HEK293 (cell line): ENCODE data around the gene MEI1.

Experiments
- ATF2 ChIP-seq: fragments of 450-650 bp; formaldehyde crosslinking; IDR thresholded peaks from 2 replicates; pipeline ENCODE4 v1.5.1; 2016; ENCODE audit warnings: missing biosample characterization, missing genetic modification characterization, low read depth
- CTCF ChIP-seq: fragments of 450-650 bp; formaldehyde crosslinking; IDR thresholded peaks from 2 replicates; pipeline ENCODE4 v1.5.1; 2016; ENCODE audit warnings: missing biosample characterization, missing genetic modification characterization
- HIC1 ChIP-seq: fragments of 450-650 bp; formaldehyde crosslinking; IDR thresholded peaks from 2 replicates; pipeline ENCODE4 v1.5.1; 2016; ENCODE audit warnings: missing biosample characterization, missing genetic modification characterization
- ZBTB44 ChIP-seq: fragments of 450-650 bp; IDR thresholded peaks from 2 replicates; pipeline ENCODE4 v1.5.1; 2018; ENCODE audit warnings: missing biosample characterization, mild to moderate bottlenecking, missing genetic modification characterization
- ZNF10 ChIP-seq: fragments of 450-650 bp; formaldehyde crosslinking; IDR thresholded peaks from 2 replicates; pipeline ENCODE4 v1.5.1; 2017; ENCODE audit warnings: missing biosample characterization, missing genetic modification characterization
- ZNF398 ChIP-seq: fragments of 450-650 bp; formaldehyde crosslinking; IDR thresholded peaks from 2 replicates; pipeline ENCODE4 v1.5.1; 2017; ENCODE audit warnings: missing biosample characterization, missing genetic modification characterization
- ZNF549 ChIP-seq: fragments of 450-650 bp; IDR thresholded peaks from 2 replicates; pipeline ENCODE4 v1.5.1; 2018; ENCODE audit warnings: missing biosample characterization, missing genetic modification characterization, mild to moderate bottlenecking, inconsistent platforms, moderate library complexity
- ZNF654 ChIP-seq: fragments of 450-650 bp; formaldehyde crosslinking; IDR thresholded peaks from 2 replicates; pipeline ENCODE4 v1.5.1; 2016; ENCODE audit warnings: low read depth, missing biosample characterization, missing genetic modification characterization
- ZNF677 ChIP-seq: fragments of 450-650 bp; IDR thresholded peaks from 2 replicates; pipeline ENCODE4 v1.5.0; 2018; ENCODE audit warnings: missing biosample characterization, mild to moderate bottlenecking, missing genetic modification characterization, moderate library complexity
- ZNF692 ChIP-seq: fragments of 450-650 bp; formaldehyde crosslinking; IDR thresholded peaks from 2 replicates; pipeline ENCODE4 v1.5.1; 2016; ENCODE audit warnings: missing biosample characterization, missing genetic modification characterization
- ZNF792 ChIP-seq: fragments of 450-650 bp; formaldehyde crosslinking; IDR thresholded peaks from 2 replicates; pipeline ENCODE4 v1.5.1; 2016; ENCODE audit warnings: missing biosample characterization, missing genetic modification characterization

- TF ChIP-seq CTCF = no peak
- TF ChIP-seq ZNF398 = no peak
- TF ChIP-seq ZNF10 (tag by site-specific recombination) = no peak
- TF ChIP-seq HIC1 (tag by site-specific recombination) = no peak
- TF ChIP-seq ZNF677 (tag by site-specific recombination) = no peak
- no peak for TF ChIP-seq ZNF792
- TF ChIP-seq ZNF654 (tag by site-specific recombination) = no peak
- TF ChIP-seq ZNF549 (tag by site-specific recombination) = no peak
- TF ChIP-seq ZNF692 (tag by site-specific recombination) = no peak
- no peak for TF ChIP-seq ATF2 (tag by site-specific recombination)
- TF ChIP-seq ZBTB44 = no peak
These were observed 122.4 kb downstream of the MEI1 start for GRCh38 chr22:41821471-41822316.
